GM23338 (cell line): ENCODE data around the gene DAAM2. TPM values are rescaled to one million over a fixed set of nuclear protein-coding genes. Genes with fewer than 3 reads are reported as not detected.

Experiments used
- ATAC-seq: fragments of 200-7000 bp; cut with Tn5 transposase; 3 replicates; pipeline ENCODE4 v1.9.1; 2020
- DNase-seq: peaks from one replicate; pipeline ENCODE4 v3.0.0-alpha.2; 2015; ENCODE audit warnings: low spot score
- H2AFZ ChIP-seq: fragments of 200-600 bp; sonication (generic); 2 replicates; pipeline ENCODE4 v1.8.0; 2016; ENCODE audit warnings: antibody characterized with exemption, mild to moderate bottlenecking, moderate library complexity
- H3F3A ChIP-seq: fragments of 200-600 bp; sonication (generic); replicated peaks from 2 replicates; pipeline ENCODE4 v1.8.0; 2017; ENCODE audit warnings: antibody characterized with exemption, mixed run types, low read depth
- H3K27ac ChIP-seq: fragments of 200-600 bp; sonication (generic); 2 replicates; pipeline ENCODE4 v1.6.1; 2016; ENCODE audit warnings: low read depth
- H3K27me3 ChIP-seq: fragments of 200-600 bp; sonication (generic); 2 replicates; pipeline ENCODE4 v1.8.0; 2016; ENCODE audit warnings: mild to moderate bottlenecking, mixed run types, moderate library complexity; ENCODE audit not compliant: insufficient read depth
- H3K36me3 ChIP-seq: fragments of 200-600 bp; sonication (generic); 2 replicates; pipeline ENCODE4 v1.8.0; 2016; ENCODE audit warnings: mild to moderate bottlenecking; ENCODE audit not compliant: insufficient read depth
- H3K4me1 ChIP-seq: fragments of 200-600 bp; sonication (generic); 2 replicates; pipeline ENCODE4 v1.8.0; 2016; ENCODE audit warnings: mild to moderate bottlenecking, moderate library complexity; ENCODE audit not compliant: insufficient read depth
- H3K4me2 ChIP-seq: fragments of 200-600 bp; sonication (generic); 2 replicates; pipeline ENCODE4 v1.7.1; 2017; ENCODE audit warnings: mixed run types
- H3K4me3 ChIP-seq: fragments of 200-600 bp; sonication (generic); 2 replicates; pipeline ENCODE4 v1.6.1; 2016; ENCODE audit warnings: mixed run types
- H3K79me2 ChIP-seq: fragments of 200-600 bp; sonication (generic); replicated peaks from 2 replicates; pipeline ENCODE4 v1.8.0; 2017; ENCODE audit warnings: mild to moderate bottlenecking; ENCODE audit not compliant: insufficient read depth
- H3K9me2 ChIP-seq: fragments of 200-600 bp; sonication (generic); 2 replicates; pipeline ENCODE4 v1.8.0; 2017; ENCODE audit not compliant: insufficient read depth
- H4K20me1 ChIP-seq: fragments of 200-600 bp; sonication (generic); replicated peaks from 2 replicates; pipeline ENCODE4 v1.8.0; 2017; ENCODE audit warnings: mild to moderate bottlenecking; ENCODE audit not compliant: insufficient read depth
- H3K27ac Mint-ChIP-seq: 2 replicates; pipeline ENCODE4 v1.8.0; 2020; ENCODE audit warnings: inconsistent platforms, mild to moderate bottlenecking, moderate library complexity, mixed read lengths
- H3K27me3 Mint-ChIP-seq: 3 replicates; pipeline ENCODE4 v1.8.0; 2022; ENCODE audit warnings: low read depth, mild to moderate bottlenecking, moderate library complexity, mixed read lengths, inconsistent platforms; ENCODE audit not compliant: insufficient read depth, poor library complexity
- H3K36me3 Mint-ChIP-seq: 3 replicates; pipeline ENCODE4 v1.8.0; 2021; ENCODE audit warnings: low read depth, mild to moderate bottlenecking, inconsistent platforms, moderate library complexity, mixed read lengths
- H3K4me1 Mint-ChIP-seq: 3 replicates; pipeline ENCODE4 v1.8.0; 2020; ENCODE audit warnings: mild to moderate bottlenecking, inconsistent platforms, mixed read lengths
- H3K4me3 Mint-ChIP-seq: 3 replicates; pipeline ENCODE4 v1.8.0; 2021; ENCODE audit warnings: moderate library complexity, mild to moderate bottlenecking, inconsistent platforms, mixed read lengths
- H3K9me3 Mint-ChIP-seq: 3 replicates; pipeline ENCODE4 v1.8.0; 2020; ENCODE audit warnings: moderate library complexity, mild to moderate bottlenecking, inconsistent platforms, mixed read lengths
- CREB1 ChIP-seq: fragments of 250-450 bp; sonication (Bioruptor Pico); IDR thresholded peaks from 2 replicates; pipeline ENCODE4 v1.5.0; 2020; ENCODE audit warnings: low read depth, mild to moderate bottlenecking, moderate library complexity
- CTCF ChIP-seq, 2 experiments: fragments of 200-600 bp in 1 of 2; sonication (generic) in 1 of 2; conservative IDR thresholded peaks; 2 replicates each; pipeline versions ENCODE4 v1.5.1 to v1.6.1; 2016 to 2017; ENCODE audit warnings: antibody characterized with exemption in 2 of 2, low read depth in 2 of 2, mild to moderate bottlenecking in 2 of 2, moderate library complexity in 1 of 2
- ETS1 ChIP-seq: IDR thresholded peaks from 2 replicates; pipeline ENCODE4 v1.6.1; 2016; ENCODE audit warnings: antibody characterized with exemption
- EZH2 ChIP-seq: fragments of 200-600 bp; sonication (generic); IDR thresholded peaks from one replicate; pipeline ENCODE4 v1.8.0; 2017; ENCODE audit warnings: antibody characterized with exemption, mild to moderate bottlenecking, low read depth; ENCODE audit not compliant: unreplicated experiment
- EZH2phosphoT487 ChIP-seq: fragments of 200-600 bp; sonication (generic); IDR thresholded peaks from one replicate; pipeline ENCODE4 v1.8.1; 2018; ENCODE audit warnings: antibody characterized with exemption; ENCODE audit not compliant: unreplicated experiment
- JUNB ChIP-seq: IDR thresholded peaks from one replicate; pipeline ENCODE4 v1.6.1; 2016; ENCODE audit warnings: antibody characterized with exemption; ENCODE audit not compliant: unreplicated experiment
- NANOG ChIP-seq: IDR thresholded peaks from 2 replicates; pipeline ENCODE4 v1.6.1; 2016; ENCODE audit warnings: antibody characterized with exemption, borderline replicate concordance
- POLR2AphosphoS5 ChIP-seq: IDR thresholded peaks from 2 replicates; pipeline ENCODE4 v1.6.1; 2016; ENCODE audit warnings: antibody characterized with exemption, low read depth
- REST ChIP-seq: IDR thresholded peaks from one replicate; pipeline ENCODE4 v1.6.1; 2018; ENCODE audit warnings: antibody characterized with exemption; ENCODE audit not compliant: unreplicated experiment
- STAT1 ChIP-seq: IDR thresholded peaks from one replicate; pipeline ENCODE4 v1.6.1; 2016; ENCODE audit warnings: antibody characterized with exemption; ENCODE audit not compliant: unreplicated experiment
- ZNF114 ChIP-seq: fragments of 250-450 bp; sonication (Bioruptor Pico); IDR thresholded peaks from 2 replicates; pipeline ENCODE4 v1.5.0; 2020; ENCODE audit warnings: mild to moderate bottlenecking, moderate library complexity
- ZNF331 ChIP-seq: fragments of 250-450 bp; sonication (Bioruptor Pico); IDR thresholded peaks from 2 replicates; pipeline ENCODE4 v1.5.0; 2020; ENCODE audit warnings: low read depth, mild to moderate bottlenecking, moderate library complexity
- ZNF462 ChIP-seq: fragments of 250-450 bp; sonication (Bioruptor Pico); IDR thresholded peaks from 2 replicates; pipeline ENCODE4 v1.5.0; 2020; ENCODE audit warnings: mild to moderate bottlenecking, moderate library complexity
- polyA plus RNA-seq: library from polyadenylated mRNA; unstranded; fragments of >200 nt; fragmentation: Nextera tagmentation; extraction: Ambion mirVana; gene quantifications from 2 replicates; pipeline ENCODE4 v1.2.1, GENCODE V29; 2016
- total RNA-seq: library from RNA; depleted of rRNA; stranded (reverse); fragments of >200 nt; shearing (Covaris generic); gene quantifications from 2 replicates; pipeline ENCODE4 v1.2.3, GENCODE V29; 2014

DAAM2 gene
- total and polyA plus RNA-seq, 2 experiments from 2014 or later = 1.4 to 4.9 TPM

- Mint-ChIP-seq H3K36me3 (no peaks in the 10 kb centered on the region), H3K27ac (no peak overlapping the region), H3K27me3 (peaks cover 2% of the 10 kb centered on the region), H3K9me3 (no peaks in the 10 kb centered on the region), H3K4me3 (no peak overlapping the region), H3K4me1 (no peaks in the 10 kb centered on the region)
- ATAC-seq (no peak), DNase-seq (no peak)
- Histone ChIP-seq H3K4me3 (no peak overlapping the region), H4K20me1 (no peaks in the 10 kb centered on the region), H3K4me1 (no peaks in the 10 kb centered on the region), H3F3A (no peaks in the 10 kb centered on the region), H3K79me2 (no peaks in the 10 kb centered on the region), H3K4me2 (no peak overlapping the region), H3K9me2 (no peaks in the 10 kb centered on the region), H3K36me3 (no peaks in the 10 kb centered on the region), H3K27ac (no peak overlapping the region), H3K27me3 (no peaks in the 10 kb centered on the region), H2AFZ (no peak overlapping the region)
- TF ChIP-seq EZH2phosphoT487 (no peak), ETS1 (no peak), CREB1 (CRISPR knock-in tag) (no peak), ZNF331 (CRISPR knock-in tag) (no peak), NANOG (no peak), REST (no peak), JUNB (no peak), ZNF462 (CRISPR knock-in tag) (no peak), POLR2AphosphoS5 (no peak), CTCF (conservative IDR thresholded peaks at IDR 0.05; ENCODE audit: low read depth in 2 of 2) (no peak), STAT1 (no peak), ZNF114 (CRISPR knock-in tag) (no peak), EZH2 (no peak)
Measured at GRCh38 chr6:39886871-39887270, 94.7 kb downstream of the DAAM2 start.
